COR-L47 (cell line): ENCODE results near the gene PLA2G4D.
"Not testable (repeated sequence)": the region's sequence is repeated elsewhere in the genome, so short reads cannot be mapped to it uniquely, and the experiment has no call there.

Source experiments
- DNase-seq: peaks from one replicate; lab custom pipeline; 2025; lab: John Stamatoyannopoulos, UW

Gene PLA2G4D

DNA sequence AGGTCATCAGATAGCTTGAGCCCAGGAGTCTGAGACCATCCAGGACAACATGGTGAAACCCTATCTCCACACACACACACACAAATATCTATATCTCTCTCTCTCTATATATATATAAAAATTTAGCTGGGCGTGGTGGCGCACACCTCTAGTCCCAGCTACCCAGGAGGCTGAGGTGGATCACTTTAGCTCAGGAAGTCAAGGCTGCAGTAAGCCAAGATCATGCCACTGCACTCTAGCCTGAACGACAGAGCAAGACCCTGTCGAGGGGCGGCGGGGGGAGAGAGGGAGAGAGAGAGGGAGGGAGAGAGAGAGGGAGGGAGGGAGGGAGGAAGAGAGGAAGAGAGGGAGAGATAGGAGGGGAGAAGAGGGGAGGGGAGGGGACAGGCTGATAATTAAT is 34.1 kb upstream of the PLA2G4D start:
- no peak for DNase-seq

DNA sequence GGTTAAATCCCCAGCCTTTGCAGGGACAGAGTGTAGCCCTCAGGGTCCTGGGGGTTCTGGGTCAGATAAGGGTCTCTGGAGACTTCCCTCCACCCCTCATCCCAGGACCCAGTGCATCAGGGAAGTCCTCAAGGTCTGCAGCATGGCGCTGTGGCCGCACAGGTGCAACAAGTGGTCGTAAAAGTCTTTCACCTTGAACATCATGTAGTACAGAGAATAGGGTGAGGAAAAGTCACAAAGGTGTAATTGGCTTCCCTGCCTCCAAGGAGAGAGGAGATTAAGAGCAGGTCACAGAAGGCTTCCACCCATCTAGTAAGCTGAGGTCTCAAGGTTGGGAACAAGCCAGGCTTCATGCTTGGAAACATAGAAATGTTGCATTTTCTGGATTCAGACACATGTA is 29.2 kb upstream of the PLA2G4D start:
- DNase-seq: no peak

DNA sequence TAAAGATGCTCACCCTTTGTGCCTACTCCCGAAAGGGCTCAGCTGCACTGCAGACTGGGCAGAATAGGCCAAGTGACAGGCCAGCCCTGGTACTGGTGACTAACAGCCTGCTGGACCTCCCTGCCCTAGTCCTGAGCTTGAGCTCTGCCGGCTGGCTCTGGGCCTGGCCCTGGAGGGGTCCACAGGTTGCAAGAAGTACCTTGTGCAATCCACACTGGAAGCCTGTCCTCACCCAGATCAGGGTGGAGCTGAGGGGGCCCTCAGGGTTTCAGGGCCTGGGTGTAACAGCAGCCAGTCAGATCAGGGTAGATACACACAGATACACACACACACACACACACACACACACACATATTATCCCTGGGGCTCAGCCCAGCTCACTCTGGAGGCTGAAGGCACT is 27.3 kb upstream of the PLA2G4D start:
- no peak for DNase-seq

DNA sequence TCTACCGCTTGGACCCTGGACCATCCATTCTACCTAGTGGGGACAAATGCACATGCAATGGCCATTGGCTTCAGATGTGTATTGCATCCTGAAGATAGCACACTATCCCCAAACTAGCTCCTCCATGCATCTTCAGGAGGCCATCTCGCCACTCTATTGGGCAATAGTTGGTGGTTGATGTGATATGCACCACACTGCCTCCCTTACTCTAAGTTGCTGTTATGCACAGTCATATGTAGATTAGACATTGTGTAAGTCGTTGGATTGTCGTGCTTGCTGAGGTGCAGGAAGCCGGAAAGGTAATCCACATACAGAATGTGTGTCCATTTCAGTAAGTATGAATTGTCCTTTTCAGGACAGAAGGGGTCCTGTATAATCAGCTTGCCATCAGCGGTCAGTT is 26.7 kb upstream of the PLA2G4D start:
- no peak for DNase-seq

DNA sequence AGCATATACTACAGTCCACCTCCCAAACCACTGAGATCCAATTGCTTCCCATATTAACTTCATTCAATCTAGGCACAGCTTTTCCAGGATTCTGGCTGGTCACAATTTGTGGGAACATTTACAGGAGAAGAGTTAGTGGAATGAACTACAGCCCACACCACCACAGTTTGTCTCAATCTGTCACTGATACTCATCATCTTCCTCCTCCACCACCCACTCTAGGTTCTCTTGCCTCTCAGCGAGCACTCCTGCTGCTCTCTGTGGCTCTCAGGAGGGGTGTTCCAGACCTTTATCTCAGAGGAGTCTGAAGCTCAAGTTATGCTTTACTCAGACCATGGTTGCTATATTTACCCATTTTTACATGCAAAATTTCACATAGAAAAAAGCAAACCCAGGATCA is 25.9 kb upstream of the PLA2G4D start:
- DNase-seq: no peak

DNA sequence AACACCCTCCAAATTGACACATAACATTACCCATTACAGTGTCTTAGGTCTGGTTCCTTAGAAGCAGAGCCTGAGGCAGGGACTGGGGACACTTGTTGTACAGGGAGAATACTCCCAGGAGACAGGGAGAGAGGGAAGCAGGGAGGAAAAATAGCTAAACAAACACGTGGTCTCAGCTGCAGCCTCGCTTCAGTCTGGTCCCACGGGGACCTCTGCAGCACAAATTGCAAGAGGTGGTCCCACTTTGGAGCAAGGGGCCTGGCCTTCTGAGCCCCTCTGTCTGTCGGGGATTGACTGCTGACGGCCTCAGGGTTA is 25.0 kb upstream of the PLA2G4D start:
- DNase-seq: no peak

DNA sequence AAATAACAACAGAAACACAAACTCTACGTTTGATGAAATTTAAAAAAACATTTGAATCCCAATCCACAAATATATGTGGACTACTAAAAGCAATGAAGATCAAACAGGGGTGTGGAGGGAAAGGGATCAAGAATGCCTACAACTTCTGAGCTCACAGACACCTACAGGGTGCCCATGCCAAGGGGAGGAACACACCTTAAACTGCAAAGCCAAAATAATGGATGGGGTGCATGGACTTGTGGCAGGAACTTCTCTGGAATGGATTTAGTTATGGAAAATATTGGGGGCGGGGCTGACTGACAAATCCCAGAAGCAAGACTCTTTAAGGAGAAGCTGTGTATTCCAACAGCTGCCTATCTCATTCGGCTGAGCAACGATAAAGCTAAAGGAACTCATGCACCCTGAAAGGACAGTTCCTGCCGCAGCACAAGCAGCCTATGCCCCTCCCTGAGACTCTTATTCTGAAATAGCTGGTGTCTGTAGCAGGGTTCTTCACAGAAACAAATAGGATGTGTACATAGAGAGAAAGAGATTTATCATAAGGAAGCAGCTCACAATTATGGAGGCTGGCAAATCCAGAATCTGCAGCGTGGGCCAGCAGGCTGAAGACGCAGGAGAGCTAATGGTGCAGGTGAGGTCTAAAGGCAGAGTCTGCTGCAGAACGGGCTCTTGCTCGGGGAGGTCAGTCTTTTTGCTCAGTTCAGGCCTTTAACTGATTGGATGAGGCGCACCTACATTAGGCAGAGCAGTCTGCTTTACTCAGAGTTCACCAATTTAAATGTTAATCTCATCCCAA is 24.5 kb upstream of the PLA2G4D start:
- DNase-seq: peak; percentile 65

DNA sequence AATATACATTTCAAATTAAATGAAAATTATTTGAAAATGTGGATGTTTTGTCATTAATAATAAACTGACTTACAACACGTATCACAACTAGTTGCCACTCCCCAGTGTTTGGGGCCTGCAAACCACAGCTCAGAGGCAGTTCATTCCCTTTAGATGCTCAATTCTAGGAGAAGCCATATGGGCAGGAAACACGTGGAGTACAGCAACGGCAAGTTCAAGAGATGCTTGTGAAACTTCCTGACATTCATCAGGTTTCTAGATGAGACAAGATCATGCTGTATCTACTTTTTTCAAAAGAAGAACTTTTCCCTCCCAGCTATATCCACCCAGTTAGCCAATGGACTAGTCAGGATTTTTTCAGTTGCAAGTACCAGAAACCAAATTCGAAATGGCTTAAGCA is 17.6 kb upstream of the PLA2G4D start:
- DNase-seq: no peak

DNA sequence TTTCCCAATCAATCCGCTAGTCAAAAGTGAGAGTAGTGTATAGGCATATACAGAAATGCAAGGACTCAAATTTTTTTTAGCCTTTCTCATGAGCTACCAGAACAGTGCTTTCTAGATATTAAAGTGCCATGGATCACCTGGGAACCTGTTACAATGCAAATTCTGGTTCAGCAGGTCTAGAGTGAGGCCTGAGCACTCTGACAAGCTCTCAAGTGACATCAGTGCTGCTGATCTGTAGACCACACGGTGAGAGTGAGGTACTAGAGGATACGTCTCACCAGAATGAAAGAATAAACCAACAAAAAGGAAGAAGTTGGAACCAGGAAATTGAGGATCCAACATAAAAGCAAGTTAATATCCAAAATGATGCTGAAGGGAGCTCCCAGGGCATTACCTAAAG is 16.0 kb upstream of the PLA2G4D start:
- no peak for DNase-seq

DNA sequence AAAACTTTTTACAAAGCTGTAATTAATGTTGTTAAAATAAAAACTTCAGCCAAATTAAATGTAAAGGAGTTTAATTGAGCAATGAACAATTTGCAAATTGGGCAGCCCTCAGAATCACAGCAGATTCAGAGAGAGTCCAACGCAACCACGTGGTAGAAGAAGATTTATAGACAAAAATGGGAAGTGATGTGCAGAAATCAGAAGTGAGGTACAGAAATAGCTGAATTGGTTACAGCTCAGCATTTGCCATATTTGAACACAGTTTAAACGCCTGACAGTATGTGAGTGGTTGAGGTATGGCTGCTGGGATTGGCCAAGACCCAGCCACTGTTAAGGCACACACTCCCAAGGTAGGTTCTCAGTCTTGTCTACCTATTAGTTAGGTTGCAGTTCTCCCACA is 14.4 kb upstream of the PLA2G4D start:
- DNase-seq: no peak

DNA sequence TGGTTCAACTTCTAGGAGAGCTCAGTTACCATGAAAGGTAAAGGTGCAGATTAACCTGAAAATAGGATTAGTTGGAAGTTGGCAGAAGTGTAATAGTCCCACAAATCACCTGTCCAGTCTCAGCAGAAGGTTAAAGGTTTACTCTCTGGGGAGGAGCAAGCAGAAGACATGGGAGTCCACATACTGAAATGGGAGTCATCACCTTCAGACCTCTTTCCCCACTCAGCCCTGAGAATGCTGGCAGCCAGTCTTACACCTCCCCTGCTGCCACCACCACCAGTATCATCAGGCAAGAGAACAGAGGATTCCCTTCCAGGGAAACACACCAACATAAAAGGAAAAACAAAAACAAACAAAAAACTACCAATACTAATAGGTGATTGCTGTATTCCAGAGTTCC is 13.8 kb upstream of the PLA2G4D start:
- DNase-seq: no peak

DNA sequence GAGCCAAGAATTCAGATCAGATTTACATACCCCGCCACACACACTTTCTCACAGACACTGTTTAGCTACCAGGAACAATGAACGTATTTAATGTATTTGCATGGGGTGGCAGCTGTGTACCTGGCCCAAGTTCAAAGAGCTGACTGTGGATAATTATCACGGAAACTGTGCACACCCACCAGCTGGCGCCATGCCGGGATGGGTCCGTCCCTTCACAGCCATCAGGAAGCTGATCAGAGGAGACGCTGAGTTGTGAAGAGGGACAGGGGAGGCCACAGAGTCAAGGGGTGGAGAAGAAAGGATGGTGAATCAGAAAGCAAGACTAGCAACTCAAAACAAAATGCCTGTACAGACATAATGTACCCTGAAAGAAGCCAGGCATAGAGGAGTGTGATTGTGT is 13.1 kb upstream of the PLA2G4D start:
- DNase-seq: peak; percentile 94

DNA sequence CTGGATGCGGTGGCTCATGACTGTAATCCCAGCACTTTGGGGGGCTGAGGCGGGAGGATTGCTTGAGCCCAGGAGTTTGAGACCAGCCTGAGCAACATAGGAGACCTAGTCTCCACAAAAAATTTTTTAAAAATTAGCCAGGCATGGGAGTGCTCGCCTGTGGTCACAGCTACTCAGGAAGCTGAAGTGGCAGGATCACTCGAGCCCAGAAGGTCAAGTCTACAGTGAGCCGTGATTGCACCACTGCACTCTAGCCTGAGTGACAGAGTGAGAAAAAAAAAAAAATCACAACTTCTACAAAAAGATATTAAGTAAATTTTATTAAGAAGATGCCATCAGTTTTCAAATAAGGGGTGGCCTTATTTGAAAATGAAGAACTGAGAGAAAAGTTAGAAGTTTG is 11.9 kb upstream of the PLA2G4D start:
- DNase-seq: no peak

DNA sequence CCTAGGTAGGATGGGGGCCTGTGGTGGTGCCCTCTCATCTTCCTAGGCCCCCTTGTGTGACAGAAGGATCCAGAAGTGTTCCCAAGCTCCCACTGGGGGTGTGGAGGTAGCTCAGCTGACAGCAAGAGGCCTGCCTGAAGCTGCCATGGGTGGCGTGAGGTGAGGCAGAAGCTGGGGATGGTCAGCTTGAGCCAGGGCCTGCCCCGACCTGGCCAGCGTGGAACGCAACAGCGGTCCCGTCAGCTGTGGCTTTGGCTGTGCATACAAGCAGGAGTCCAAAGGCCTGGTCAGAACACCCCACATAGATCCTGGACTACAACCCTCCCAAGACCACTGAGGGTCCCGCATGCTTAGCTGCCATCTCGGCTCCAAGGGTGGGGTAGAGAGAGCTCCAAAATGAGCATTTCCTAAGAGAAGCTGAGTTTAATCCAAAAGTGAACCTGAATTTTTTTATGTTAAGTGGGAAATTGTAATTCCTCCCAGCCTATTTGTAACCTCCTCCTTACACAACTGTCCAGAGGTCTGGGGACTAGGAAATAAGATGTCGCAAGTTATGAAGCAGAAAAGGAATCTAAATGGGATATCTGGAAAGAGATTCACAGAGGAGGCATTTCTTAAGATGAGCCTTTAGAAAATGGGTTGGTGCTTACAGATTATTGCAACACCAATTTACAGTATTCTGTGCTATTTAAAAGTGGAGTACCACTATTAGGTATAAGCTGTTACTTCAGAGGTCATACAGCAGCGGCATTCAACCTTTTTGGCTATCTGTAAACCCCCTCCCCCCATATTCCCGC is 9.9 kb upstream of the PLA2G4D start:
- DNase-seq: no peak

DNA sequence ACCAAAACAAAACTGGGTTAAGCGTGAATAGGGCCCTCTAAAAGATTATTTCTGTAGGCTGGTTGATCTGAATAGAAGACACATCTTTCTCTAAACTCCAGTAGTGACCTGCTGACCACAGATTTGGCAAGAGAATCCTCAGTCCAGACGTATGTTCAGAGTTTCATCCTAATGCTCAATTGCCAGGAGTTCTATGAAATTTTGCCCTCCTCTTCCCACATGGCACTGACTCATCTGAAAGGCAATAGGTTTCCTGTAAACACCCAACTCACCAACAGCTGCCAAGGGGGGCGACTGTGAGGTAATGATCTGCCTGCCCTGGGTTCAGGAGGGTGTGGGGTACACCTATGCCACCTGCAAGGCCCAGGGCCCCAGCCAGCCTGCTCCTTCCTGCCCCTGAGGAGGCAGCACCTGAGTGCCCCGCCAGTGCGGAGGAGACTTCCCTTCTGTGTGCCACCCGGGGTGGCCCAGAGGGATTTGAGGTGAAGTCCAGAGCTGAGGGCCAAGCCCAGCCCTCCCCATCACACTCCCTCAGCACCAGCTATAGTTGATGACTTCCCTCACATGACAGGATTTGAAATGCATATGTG is 8.4 kb upstream of the PLA2G4D start:
- no peak for DNase-seq

DNA sequence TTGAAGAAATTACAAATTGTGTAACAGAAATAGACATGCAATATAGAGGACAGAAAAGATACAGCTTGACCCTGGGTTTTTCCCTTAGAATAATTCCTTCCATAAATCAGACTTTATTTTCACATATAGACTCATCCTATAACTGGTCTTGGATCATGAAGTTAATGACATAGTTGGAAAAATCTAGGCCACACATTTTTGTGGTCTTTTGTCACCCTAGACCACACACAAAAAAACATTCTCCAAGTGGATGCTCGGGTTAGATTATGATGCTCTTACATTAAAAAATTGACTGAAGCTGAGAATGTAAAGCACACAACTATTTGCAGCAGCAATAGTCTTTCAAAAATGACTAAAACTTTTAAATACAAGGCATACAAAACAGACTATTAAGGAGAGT is 7.5 kb upstream of the PLA2G4D start:
- no peak for DNase-seq

DNA sequence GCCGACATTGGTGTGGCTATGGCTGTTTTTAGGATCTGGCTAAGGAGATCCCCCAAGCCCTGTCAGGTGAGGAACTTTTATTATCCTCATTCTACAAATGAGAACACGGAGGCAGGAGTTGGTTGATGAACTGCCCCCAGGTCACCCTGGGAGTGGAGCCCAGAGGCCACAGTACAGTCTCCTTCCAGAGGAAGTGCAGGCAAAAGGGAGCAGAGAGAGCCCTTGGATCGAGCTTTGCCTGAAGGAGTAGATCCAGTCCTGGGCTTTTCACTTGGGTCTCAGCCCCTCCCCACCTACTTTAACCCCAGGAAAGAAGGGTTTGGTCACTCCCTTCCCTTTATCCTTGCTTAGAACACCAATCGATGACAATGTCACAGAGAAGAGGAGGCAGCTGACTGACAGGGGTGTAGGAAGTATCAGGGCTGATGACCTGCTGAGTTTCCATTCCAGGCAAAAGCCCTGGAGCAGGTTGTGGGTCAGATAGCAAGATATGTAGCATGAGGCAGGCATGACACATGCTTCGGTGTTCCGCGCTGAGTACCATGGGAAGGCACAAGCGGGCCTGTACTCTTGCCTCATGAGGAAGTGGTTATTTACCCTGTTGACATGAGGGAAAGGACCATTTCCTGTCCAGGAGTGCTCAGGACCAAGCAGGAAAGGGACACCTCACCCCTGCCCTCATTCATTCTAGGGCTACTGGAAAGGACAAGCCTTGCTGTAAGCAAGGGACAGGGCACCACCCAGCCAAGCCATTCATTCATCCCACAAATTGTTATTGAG is 5.8 kb upstream of the PLA2G4D start:
- no peak for DNase-seq

DNA sequence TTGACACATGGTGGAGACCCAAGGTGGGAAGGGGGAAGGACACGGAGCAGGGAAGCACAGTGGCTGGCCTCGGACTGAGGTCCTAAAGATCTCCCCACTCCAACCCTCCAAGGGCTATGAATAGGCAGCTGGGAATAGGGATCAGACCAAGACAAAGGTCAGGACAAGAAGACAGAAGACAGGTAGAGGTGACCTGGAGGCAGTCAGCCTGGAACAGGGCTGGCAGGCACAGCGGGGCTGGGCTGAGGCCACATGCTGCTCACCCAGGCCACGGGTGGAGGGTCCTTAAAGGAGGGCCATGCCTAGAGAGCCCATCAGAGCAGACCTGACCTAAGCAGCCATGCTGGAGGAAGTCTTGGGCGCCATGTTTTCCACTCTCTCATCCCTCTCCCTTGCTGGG is 2.7 kb upstream of the PLA2G4D start:
- DNase-seq: no peak

DNA sequence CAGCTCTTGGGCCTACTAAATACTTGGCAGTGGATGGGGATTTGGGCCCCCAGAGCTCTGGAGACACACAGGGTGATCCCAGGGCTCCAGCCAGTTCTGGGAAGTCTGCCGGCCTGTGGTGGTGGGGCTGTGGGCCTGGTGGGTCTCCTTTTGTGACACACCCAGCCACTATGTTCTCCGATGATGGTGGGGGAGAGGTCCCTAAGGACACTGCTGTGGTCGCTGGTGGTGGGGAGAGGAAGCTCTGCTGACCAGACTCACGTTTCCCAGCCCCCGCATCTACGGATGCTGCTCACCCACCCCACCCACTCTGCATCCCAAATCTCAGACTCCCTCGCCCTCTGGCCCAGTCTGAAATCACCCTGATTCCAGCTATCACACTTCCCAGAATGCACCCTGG is 396 bp downstream of the PLA2G4D start:
- no peak for DNase-seq

DNA sequence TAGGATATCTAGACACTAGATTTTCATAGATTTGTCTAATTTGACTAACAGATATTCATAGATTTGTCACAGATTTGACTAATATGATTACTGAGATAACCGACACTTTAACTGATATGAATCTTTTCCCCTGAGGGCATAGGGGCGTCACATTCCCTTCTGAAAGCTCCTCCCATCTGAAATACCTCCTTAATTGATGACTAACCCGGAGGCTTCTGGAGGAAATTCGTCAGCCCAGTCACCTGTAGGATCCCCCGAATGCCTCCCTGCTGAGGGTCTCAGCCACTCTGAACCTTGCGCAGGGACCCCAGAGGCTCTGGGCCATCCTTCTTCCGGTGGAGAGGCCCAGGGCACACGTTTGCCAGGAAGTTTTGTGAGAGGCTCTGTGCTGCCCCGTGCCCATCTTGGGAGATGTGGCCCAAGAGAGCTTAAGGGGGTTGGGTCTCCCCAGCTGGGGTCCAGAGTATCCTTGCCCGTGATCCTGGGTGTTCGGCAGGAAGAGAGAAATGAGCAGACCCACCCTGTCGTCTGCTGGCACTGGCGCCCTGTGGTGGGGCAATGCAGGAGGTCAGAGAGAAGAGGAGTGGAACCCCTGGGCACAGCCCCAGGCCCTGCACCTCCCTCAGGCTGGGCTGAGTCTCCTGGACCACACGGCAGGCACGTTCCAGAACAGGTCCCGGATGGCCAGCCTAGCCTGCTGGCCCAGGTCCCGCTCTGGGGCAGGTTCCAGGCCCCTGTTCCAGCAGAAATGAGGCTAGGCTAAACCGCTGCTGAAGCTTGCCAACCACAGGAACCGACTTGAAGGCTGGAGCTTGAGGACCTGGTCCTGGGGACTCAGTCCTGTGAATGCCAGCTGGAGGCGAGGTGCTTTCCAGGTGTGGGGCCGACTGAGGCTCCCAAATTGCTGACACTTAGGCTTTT is 1.7 kb downstream of the PLA2G4D start:
- no peak for DNase-seq

DNA sequence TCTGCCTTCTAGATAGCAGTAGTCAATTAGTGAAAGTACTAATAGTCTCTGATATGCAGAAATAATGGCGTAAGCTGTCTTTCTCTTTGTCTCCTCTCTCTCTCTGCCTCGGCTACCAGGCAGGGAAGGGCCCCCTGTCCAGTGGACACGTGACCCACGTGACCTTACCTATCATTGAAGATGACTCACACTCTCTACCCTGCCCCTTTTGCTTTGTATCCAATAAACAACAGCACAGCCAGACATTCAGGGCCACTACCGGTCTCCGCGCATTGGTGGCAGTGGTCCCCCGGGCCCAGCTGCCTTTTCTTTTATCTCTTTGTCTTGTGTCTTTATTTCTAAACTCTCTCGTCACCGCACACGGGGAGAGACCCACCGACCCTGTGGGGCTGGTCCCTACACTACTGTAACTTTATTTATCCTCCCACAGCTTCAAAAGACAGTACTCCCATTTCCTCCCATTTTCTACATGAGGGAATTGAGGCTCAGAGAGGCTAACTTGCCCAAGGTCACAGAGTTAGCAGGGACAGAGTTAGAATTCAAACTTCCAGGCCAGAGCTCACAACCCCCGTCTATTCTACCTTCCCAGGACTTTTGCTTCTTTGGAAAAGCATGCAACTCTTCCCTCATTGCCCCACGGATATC is 2.5 kb downstream of the PLA2G4D start:
- not testable (repeated sequence) for DNase-seq
